Neural cell (in vitro differentiated cells): Measurements from ENCODE around the gene IRF9. TPM values are rescaled to one million over a fixed set of nuclear protein-coding genes. Genes with fewer than 3 reads are reported as not detected.

Experiments
- H2AFZ ChIP-seq: fragments of 200-600, 300-800 bp; sonication (generic), shearing (Covaris generic); 2 replicates; pipeline ENCODE4 v1.6.0; 2014; ENCODE audit warnings: low read depth, mild to moderate bottlenecking, antibody characterized with exemption, low read length, moderate library complexity
- H3F3A ChIP-seq: fragments of 200-600 bp; shearing (Covaris generic); 2 replicates; pipeline ENCODE4 v1.6.1; 2016; ENCODE audit warnings: mild to moderate bottlenecking, moderate library complexity, mixed read lengths, antibody characterized with exemption, low read length; ENCODE audit not compliant: insufficient read depth, poor library complexity, severe bottlenecking
- H3K27ac ChIP-seq: fragments of 200-600, 300-800 bp; sonication (generic), shearing (Covaris generic); 2 replicates; pipeline ENCODE4 v1.5.1; 2014; ENCODE audit warnings: mild to moderate bottlenecking, low read length, moderate library complexity
- H3K27me3 ChIP-seq: fragments of 300-800, 200-600 bp; sonication (generic), shearing (Covaris generic); 2 replicates; pipeline ENCODE4 v1.6.0; 2014; ENCODE audit warnings: mild to moderate bottlenecking, low read depth, low read length, moderate library complexity; ENCODE audit not compliant: insufficient read depth
- H3K36me3 ChIP-seq: fragments of 300-800, 200-600 bp; sonication (generic), shearing (Covaris generic); 2 replicates; pipeline ENCODE4 v1.5.1; 2014; ENCODE audit warnings: mild to moderate bottlenecking, antibody characterized with exemption, low read length, moderate library complexity; ENCODE audit not compliant: insufficient read depth
- H3K4me2 ChIP-seq: fragments of 300-800, 200-600 bp; sonication (generic), shearing (Covaris generic); 2 replicates; pipeline ENCODE4 v1.6.0; 2014; ENCODE audit warnings: mild to moderate bottlenecking, low read length
- H3K4me3 ChIP-seq: fragments of 300-800, 200-600 bp; sonication (generic), shearing (Covaris generic); 2 replicates; pipeline ENCODE4 v1.5.1; 2014; ENCODE audit warnings: mild to moderate bottlenecking, low read length, moderate library complexity
- H3K79me2 ChIP-seq: fragments of 200-600 bp; shearing (Covaris generic); replicated peaks from 2 replicates; pipeline ENCODE4 v1.6.0; 2014; ENCODE audit warnings: mild to moderate bottlenecking, low read length, moderate library complexity; ENCODE audit not compliant: insufficient read depth
- H3K9ac ChIP-seq: fragments of 300-800, 200-600 bp; sonication (generic), shearing (Covaris generic); 2 replicates; pipeline ENCODE4 v1.6.1; 2016; ENCODE audit warnings: mild to moderate bottlenecking, low read length, mixed read lengths
- H3K9me2 ChIP-seq: fragments of 200-600 bp; shearing (Covaris generic); 2 replicates; pipeline ENCODE4 v1.6.1; 2016; ENCODE audit warnings: mild to moderate bottlenecking, low read length, mixed read lengths; ENCODE audit not compliant: insufficient read depth
- H3K9me3 ChIP-seq: fragments of 200-600, 300-800 bp; sonication (generic), shearing (Covaris generic); 2 replicates; pipeline ENCODE4 v1.6.1; 2016; ENCODE audit warnings: mild to moderate bottlenecking, mixed run types, low read length, moderate library complexity, mixed read lengths
- H4K20me1 ChIP-seq: fragments of 200-600 bp; shearing (Covaris generic); 2 replicates; pipeline ENCODE4 v1.6.1; 2016; ENCODE audit warnings: mild to moderate bottlenecking, mixed run types; ENCODE audit not compliant: insufficient read depth
- EP300 ChIP-seq: fragments of 450-650 bp; conservative IDR thresholded peaks from 2 replicates; pipeline ENCODE4 v1.6.1; 2014; ENCODE audit warnings: antibody characterized with exemption, mild to moderate bottlenecking, moderate library complexity; ENCODE audit not compliant: poor library complexity, severe bottlenecking
- EZH2 ChIP-seq: fragments of 200-600, 300-800 bp; shearing (Covaris generic), sonication (generic); IDR thresholded peaks from 2 replicates; pipeline ENCODE4 v1.6.1; 2014; ENCODE audit warnings: antibody characterized with exemption, low read length, borderline replicate concordance, mild to moderate bottlenecking; ENCODE audit not compliant: insufficient read depth, poor library complexity, severe bottlenecking
- MXI1 ChIP-seq: fragments of 450-650 bp; conservative IDR thresholded peaks from 2 replicates; pipeline ENCODE4 v1.6.1; 2014; ENCODE audit warnings: antibody characterized with exemption, mild to moderate bottlenecking; ENCODE audit not compliant: poor library complexity, severe bottlenecking
- POLR2AphosphoS5 ChIP-seq: IDR thresholded peaks from 2 replicates; pipeline ENCODE4 v1.6.1; 2012
- RAD21 ChIP-seq: fragments of 450-650 bp; conservative IDR thresholded peaks from 2 replicates; pipeline ENCODE4 v1.6.1; 2014; ENCODE audit warnings: antibody characterized with exemption, mild to moderate bottlenecking, moderate library complexity
- SMC3 ChIP-seq: fragments of 450-650 bp; conservative IDR thresholded peaks from 2 replicates; pipeline ENCODE4 v1.6.1; 2014; ENCODE audit warnings: antibody characterized with exemption, mild to moderate bottlenecking, moderate library complexity; ENCODE audit not compliant: poor library complexity
- TAF1 ChIP-seq: IDR thresholded peaks from 2 replicates; pipeline ENCODE4 v1.6.1; 2012; ENCODE audit warnings: low read depth
- polyA plus RNA-seq: library from polyadenylated mRNA; depleted of rRNA; stranded (reverse); fragments of >200 nt; gene quantifications from 2 replicates; pipeline ENCODE4 v1.2.3, GENCODE V29; 2014
- TF ChIP-seq, protein P1 (sequence below): IDR thresholded peaks from 2 replicates; pipeline ENCODE4 v1.6.1; 2012; ENCODE audit warnings: borderline replicate concordance
- TF ChIP-seq, protein P2 (sequence below): fragments of 450-650 bp; IDR thresholded peaks from 2 replicates; pipeline ENCODE4 v1.5.1; 2014; ENCODE audit warnings: antibody characterized with exemption, mild to moderate bottlenecking, moderate library complexity; ENCODE audit not compliant: poor library complexity, severe bottlenecking

Gene IRF9
- polyA plus RNA-seq, 1 donor from 2014 or later, result 19.6 TPM

DNA sequence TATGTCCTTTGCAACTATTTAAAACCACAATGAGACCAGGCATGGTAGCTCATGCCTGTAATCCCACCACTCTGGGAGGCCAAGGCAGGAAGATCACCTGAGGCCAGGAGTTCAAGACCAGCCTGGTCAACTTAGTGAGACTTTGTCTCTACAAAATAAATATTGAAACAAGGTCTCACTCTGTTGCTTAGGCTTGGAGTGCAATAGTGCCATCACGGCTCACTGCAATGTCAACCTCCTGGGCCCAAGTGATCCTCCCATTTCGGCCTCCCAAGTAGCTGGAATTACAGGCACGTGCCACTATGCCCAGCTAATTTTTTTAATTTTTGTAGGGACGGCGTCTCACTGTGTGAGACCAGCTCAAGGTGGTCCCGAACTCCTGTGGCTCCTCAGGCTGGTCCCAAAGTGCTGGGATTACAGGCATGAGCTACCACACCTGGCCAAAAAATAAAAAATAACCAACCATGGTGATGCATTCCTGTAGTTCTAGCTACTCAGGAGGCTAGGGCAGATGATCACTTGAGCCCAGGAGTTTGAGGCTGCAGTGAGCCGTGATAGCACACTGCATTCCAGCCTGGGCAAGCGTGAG, 31.6 kb upstream of the IRF9 start:
- Histone ChIP-seq H3K27me3 (no peaks in the 10 kb centered on the region), H3F3A (no peaks in the 10 kb centered on the region), H4K20me1 (no peaks in the 10 kb centered on the region), H3K36me3 (no peaks in the 10 kb centered on the region), H3K79me2 (no peaks in the 10 kb centered on the region), H3K27ac (no peak overlapping the region), H3K9me3 (no peaks in the 10 kb centered on the region), H3K9ac (no peak overlapping the region), H3K4me3 (no peak overlapping the region), H3K9me2 (no peaks in the 10 kb centered on the region), H2AFZ (no peak overlapping the region), H3K4me2 (no peak overlapping the region)
- TF ChIP-seq, protein P1, sequence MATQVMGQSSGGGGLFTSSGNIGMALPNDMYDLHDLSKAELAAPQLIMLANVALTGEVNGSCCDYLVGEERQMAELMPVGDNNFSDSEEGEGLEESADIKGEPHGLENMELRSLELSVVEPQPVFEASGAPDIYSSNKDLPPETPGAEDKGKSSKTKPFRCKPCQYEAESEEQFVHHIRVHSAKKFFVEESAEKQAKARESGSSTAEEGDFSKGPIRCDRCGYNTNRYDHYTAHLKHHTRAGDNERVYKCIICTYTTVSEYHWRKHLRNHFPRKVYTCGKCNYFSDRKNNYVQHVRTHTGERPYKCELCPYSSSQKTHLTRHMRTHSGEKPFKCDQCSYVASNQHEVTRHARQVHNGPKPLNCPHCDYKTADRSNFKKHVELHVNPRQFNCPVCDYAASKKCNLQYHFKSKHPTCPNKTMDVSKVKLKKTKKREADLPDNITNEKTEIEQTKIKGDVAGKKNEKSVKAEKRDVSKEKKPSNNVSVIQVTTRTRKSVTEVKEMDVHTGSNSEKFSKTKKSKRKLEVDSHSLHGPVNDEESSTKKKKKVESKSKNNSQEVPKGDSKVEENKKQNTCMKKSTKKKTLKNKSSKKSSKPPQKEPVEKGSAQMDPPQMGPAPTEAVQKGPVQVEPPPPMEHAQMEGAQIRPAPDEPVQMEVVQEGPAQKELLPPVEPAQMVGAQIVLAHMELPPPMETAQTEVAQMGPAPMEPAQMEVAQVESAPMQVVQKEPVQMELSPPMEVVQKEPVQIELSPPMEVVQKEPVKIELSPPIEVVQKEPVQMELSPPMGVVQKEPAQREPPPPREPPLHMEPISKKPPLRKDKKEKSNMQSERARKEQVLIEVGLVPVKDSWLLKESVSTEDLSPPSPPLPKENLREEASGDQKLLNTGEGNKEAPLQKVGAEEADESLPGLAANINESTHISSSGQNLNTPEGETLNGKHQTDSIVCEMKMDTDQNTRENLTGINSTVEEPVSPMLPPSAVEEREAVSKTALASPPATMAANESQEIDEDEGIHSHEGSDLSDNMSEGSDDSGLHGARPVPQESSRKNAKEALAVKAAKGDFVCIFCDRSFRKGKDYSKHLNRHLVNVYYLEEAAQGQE, result no peak
- TF ChIP-seq TAF1, result no peak
- TF ChIP-seq POLR2AphosphoS5, result no peak
- no peak for TF ChIP-seq EZH2
- no peak for TF ChIP-seq EP300
- no peak for TF ChIP-seq MXI1
- no peak for TF ChIP-seq RAD21
- TF ChIP-seq, protein P2, sequence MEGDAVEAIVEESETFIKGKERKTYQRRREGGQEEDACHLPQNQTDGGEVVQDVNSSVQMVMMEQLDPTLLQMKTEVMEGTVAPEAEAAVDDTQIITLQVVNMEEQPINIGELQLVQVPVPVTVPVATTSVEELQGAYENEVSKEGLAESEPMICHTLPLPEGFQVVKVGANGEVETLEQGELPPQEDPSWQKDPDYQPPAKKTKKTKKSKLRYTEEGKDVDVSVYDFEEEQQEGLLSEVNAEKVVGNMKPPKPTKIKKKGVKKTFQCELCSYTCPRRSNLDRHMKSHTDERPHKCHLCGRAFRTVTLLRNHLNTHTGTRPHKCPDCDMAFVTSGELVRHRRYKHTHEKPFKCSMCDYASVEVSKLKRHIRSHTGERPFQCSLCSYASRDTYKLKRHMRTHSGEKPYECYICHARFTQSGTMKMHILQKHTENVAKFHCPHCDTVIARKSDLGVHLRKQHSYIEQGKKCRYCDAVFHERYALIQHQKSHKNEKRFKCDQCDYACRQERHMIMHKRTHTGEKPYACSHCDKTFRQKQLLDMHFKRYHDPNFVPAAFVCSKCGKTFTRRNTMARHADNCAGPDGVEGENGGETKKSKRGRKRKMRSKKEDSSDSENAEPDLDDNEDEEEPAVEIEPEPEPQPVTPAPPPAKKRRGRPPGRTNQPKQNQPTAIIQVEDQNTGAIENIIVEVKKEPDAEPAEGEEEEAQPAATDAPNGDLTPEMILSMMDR, result no peak
- TF ChIP-seq SMC3, result no peak

DNA sequence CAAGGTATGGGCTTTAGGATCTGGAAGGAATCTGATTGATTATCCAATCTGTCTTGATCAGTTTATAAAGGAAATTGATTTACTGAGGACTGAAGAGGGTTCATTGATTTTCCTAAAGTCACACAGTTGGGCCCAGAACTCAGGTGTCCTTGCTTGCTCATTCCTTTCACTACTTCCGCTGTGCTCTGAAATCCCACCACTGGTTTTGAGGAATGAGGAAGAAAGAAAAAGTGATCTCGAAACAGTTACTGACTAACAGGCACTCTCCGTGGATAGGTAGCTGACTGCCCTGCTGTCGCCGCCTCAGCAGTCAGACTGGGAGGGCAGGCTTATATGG, 30.7 kb upstream of the IRF9 start, which contains the start of gene FITM1:
Gene FITM1 (plus strand): TSS at position 280 of the 337 bp plus-strand sequence. CDS start 905 bp downstream, outside the sequence.
- Histone ChIP-seq H3K9me3 (no peaks in the 10 kb centered on the region), H3K9ac (no peak within 1 kb of the TSS), H3K9me2 (no peaks in the 10 kb centered on the region), H4K20me1 (no peaks in the 10 kb centered on the region), H3K27ac (no peak within 1 kb of the TSS), H3K4me3 (no peak within 1 kb of the TSS), H3K4me2 (no peak within 1 kb of the TSS), H2AFZ (no peak within 1 kb of the TSS), H3K79me2 (no peaks in the 10 kb centered on the region), H3F3A (no peaks in the 10 kb centered on the region), H3K27me3 (no peaks in the 10 kb centered on the region), H3K36me3 (no peaks in the 10 kb centered on the region)
- TF ChIP-seq, protein P1, result no peak
- TF ChIP-seq TAF1, result no peak
- no peak for TF ChIP-seq EP300
- TF ChIP-seq RAD21, result no peak
- TF ChIP-seq EZH2, result no peak
- TF ChIP-seq, protein P2, result no peak
- TF ChIP-seq MXI1, result no peak
- no peak for TF ChIP-seq POLR2AphosphoS5
- TF ChIP-seq SMC3, result no peak
